ENCODE data around the gene SLC2A6. TPM values are rescaled to one million over a fixed set of nuclear protein-coding genes. Genes with fewer than 3 reads are reported as not detected.

Gene SLC2A6
- polyA plus RNA-seq, 1 of the 3 experiments (the other 2 are of a cell fraction), result 5.2 TPM

DNA sequence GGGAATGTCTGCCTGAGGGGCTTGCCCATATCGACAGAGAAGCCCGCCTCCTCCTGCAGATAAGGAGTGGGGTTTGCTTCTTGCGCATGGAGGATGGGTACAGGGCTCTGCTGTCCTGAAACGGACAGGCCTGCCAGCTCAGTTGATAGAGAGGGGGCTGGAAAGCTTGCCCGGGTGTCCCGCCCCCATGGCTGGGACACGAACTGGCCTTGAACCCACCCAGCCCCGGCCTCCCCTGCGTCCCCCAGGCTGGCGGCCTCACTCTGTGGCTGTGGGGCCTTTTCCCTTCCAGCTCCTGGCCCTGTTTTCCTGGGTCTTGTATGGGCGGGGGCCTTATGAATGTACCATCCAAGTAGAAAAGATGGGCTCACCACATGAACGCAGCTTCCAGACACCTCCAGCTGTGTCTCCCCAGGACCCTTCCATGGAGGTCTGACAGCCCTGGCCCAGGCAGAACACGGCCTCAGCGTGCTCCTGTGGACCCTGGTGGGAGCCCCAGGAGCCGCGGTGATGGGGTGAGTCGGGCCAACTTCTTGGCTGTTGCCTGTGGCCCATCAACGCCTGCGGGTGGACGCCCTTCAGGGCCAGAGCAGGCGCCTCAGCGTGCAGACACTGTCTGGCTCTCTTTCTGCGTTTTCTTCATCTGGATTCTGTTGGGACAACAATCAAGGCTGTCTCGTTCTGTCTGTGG is 15.9 kb upstream of the SLC2A6 start:
- Histone ChIP-seq H3K9ac (no peak overlapping the region), H4K20me1 (ENCODE audit: insufficient read depth) (no peaks in the 10 kb centered on the region), H3K36me3 (replicated peaks in 1 of 2; ENCODE audit: control insufficient read depth in 1 of 2, insufficient read depth in 2 of 2, low read length in 1 of 2) (no peaks in the 10 kb centered on the region), H3K4me2 (no peak overlapping the region), H2AFZ (ENCODE audit: low read depth) (no peak overlapping the region), H3K4me3 (ENCODE audit: low read depth in 2 of 2, low read length in 1 of 2) (no peak overlapping the region), H3K4me1 (ENCODE audit: control insufficient read depth in 1 of 2, insufficient read depth in 2 of 2, low read depth in 1 of 2, low read length in 1 of 2) (peaks cover 0 to 36% of the 10 kb centered on the region in 2 experiments; a peak in 1 of 4 replicates), H3K27me3 (ENCODE audit: insufficient read depth) (no peaks in the 10 kb centered on the region), H3K9me2 (no peaks in the 10 kb centered on the region), H3F3A (replicated peaks; ENCODE audit: insufficient read depth) (no peaks in the 10 kb centered on the region), H3K27ac (ENCODE audit: low read depth in 2 of 2, low read length in 1 of 2) (no peak overlapping the region; a peak in 1 of 4 replicates), H3K9me3 (no peaks in the 10 kb centered on the region), H3K79me2 (ENCODE audit: insufficient read depth) (no peaks in the 10 kb centered on the region)
- no peak for DNase-seq
- CTCF ChIA-PET, result interaction anchor here (1.1 to 3.0 kb wide), 5 partner anchors 8 to 309 kb away, joined by 3 to 20 read pairs (median 4); no protein-coding TSS in a partner anchor
- POLR2A ChIA-PET, result interaction anchor here (0.9 to 1.2 kb wide), 2 partner anchors 17 to 99 kb away, joined by 5 read pairs; partner anchors contain the start of gene SLC2A6
- WGBS (ENCODE audit: low lambda C conversion rate), result 81% methylated on average over 11 of the region's 24 CpGs
- no peak for TF ChIP-seq TEAD4 (IDR thresholded peaks at IDR 0.05; ENCODE audit: borderline replicate concordance, insufficient read depth)
- TF ChIP-seq MXI1 (IDR thresholded peaks at IDR 0.05; ENCODE audit: low read depth, low read length), result no peak
- no peak for TF ChIP-seq CHD2 (IDR thresholded peaks at IDR 0.05; ENCODE audit: low read length, partially characterized antibody)
- no peak for TF ChIP-seq YY1 (IDR thresholded peaks at IDR 0.05; ENCODE audit: low read depth)
- TF ChIP-seq EP300 (IDR thresholded peaks at IDR 0.05; ENCODE audit: borderline replicate concordance in 1 of 2, low read depth in 1 of 2, low read length in 1 of 2), result no peak
- TF ChIP-seq GATA2 (CRISPR knock-in tag; IDR thresholded peaks at IDR 0.05), result no peak
- no peak for TF ChIP-seq RFX5 (IDR thresholded peaks at IDR 0.05; ENCODE audit: low read length)
- no peak for TF ChIP-seq NRF1 (IDR thresholded peaks at IDR 0.05; ENCODE audit: low read depth, low read length)
- TF ChIP-seq FOXM1 (IDR thresholded peaks at IDR 0.05; ENCODE audit: low read depth), result no peak

DNA sequence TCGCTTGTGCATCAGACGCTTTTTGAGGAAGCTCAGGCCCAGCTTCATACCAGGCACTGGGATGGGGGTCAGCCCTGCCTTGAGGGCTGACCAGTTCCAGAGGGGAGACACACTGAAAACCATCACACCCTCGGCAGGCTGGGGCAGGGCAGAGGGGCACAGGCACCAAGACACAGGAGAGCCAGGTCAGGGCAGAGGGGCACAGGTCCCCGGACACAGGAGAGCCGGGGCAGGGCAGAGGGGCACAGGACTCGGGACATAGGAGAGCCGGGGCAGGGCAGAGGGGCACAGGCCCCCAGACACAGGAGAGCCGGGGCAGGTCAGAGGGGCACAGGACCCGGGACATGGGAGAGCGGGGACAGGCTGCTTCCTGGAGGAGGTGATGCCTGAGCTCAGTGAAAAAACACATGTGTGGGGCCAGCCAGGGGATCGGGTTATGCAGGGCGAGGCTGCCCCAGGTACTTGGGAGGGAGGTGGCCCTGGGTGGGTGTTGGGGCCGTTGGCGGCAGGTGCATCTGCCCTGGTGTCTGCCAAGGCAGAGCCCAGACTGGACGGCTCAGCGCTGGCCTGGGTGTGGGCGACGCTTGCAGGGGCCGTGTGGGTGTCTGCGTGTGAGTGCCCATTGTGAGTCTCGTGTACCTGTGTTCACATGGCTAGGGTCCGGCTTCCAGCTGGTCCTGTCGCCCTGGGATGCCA is 15.1 kb upstream of the SLC2A6 start:
- H3K27ac ChIP-seq (ENCODE audit: low read depth in 2 of 2, low read length in 1 of 2), result no peak overlapping the region
- no peak overlapping the region for H3K4me3 ChIP-seq (ENCODE audit: low read depth in 2 of 2, low read length in 1 of 2)
- no peaks in the 10 kb centered on the region for H3K9me3 ChIP-seq
- H3K4me1 ChIP-seq (ENCODE audit: control insufficient read depth in 1 of 2, insufficient read depth in 2 of 2, low read depth in 1 of 2, low read length in 1 of 2), result peaks cover 0 to 36% of the 10 kb centered on the region in 2 experiments; a peak in 1 of 4 replicates
- no peaks in the 10 kb centered on the region for H3K36me3 ChIP-seq (replicated peaks in 1 of 2; ENCODE audit: control insufficient read depth in 1 of 2, insufficient read depth in 2 of 2, low read length in 1 of 2)
- H3K79me2 ChIP-seq (ENCODE audit: insufficient read depth), result no peaks in the 10 kb centered on the region
- H3K9ac ChIP-seq, result no peak overlapping the region
- H3K4me2 ChIP-seq, result no peak overlapping the region
- no peaks in the 10 kb centered on the region for H3K27me3 ChIP-seq (ENCODE audit: insufficient read depth)
- H3K9me2 ChIP-seq, result no peaks in the 10 kb centered on the region
- ChIA-PET POLR2A (no interaction called here), CTCF (interaction anchor here (0.9 to 3.0 kb wide), 5 partner anchors 8 to 308 kb away, joined by 3 to 20 read pairs (median 4); no protein-coding TSS in a partner anchor)
- DNase-seq, result no peak
- no peaks in the 10 kb centered on the region for H4K20me1 ChIP-seq (ENCODE audit: insufficient read depth)
- 84% methylated on average over 21 of the region's 23 CpGs for whole genome bisulfite sequencing (ENCODE audit: low lambda C conversion rate)
- H2AFZ ChIP-seq (ENCODE audit: low read depth), result no peak overlapping the region
- no peaks in the 10 kb centered on the region for H3F3A ChIP-seq (replicated peaks; ENCODE audit: insufficient read depth)
- TF ChIP-seq TCF12 (IDR thresholded peaks at IDR 0.05) (no peak), CHD2 (IDR thresholded peaks at IDR 0.05; ENCODE audit: low read length, partially characterized antibody) (no peak), MXI1 (IDR thresholded peaks at IDR 0.05; ENCODE audit: low read depth, low read length) (no peak), USF1 (IDR thresholded peaks at IDR 0.05; ENCODE audit: borderline replicate concordance, low read depth) (no peak), TAF1 (IDR thresholded peaks at IDR 0.05; ENCODE audit: borderline replicate concordance, low read depth, low read length) (no peak), SIN3A (IDR thresholded peaks at IDR 0.05; ENCODE audit: borderline replicate concordance, low read depth, low read length) (no peak), FOXM1 (IDR thresholded peaks at IDR 0.05; ENCODE audit: low read depth) (no peak), RFX5 (IDR thresholded peaks at IDR 0.05; ENCODE audit: low read length) (no peak), RXRA (IDR thresholded peaks at IDR 0.05; ENCODE audit: borderline replicate concordance, low read depth) (no peak), EP300 (IDR thresholded peaks at IDR 0.05; ENCODE audit: borderline replicate concordance in 1 of 2, low read depth in 1 of 2, low read length in 1 of 2) (no peak), ZBTB33 (IDR thresholded peaks at IDR 0.05; ENCODE audit: borderline replicate concordance, low read depth) (no peak), TEAD4 (IDR thresholded peaks at IDR 0.05; ENCODE audit: borderline replicate concordance, insufficient read depth) (no peak), RCOR1 (IDR thresholded peaks at IDR 0.05; ENCODE audit: low read length) (no peak)
- TF ChIP-seq, protein P1, sequence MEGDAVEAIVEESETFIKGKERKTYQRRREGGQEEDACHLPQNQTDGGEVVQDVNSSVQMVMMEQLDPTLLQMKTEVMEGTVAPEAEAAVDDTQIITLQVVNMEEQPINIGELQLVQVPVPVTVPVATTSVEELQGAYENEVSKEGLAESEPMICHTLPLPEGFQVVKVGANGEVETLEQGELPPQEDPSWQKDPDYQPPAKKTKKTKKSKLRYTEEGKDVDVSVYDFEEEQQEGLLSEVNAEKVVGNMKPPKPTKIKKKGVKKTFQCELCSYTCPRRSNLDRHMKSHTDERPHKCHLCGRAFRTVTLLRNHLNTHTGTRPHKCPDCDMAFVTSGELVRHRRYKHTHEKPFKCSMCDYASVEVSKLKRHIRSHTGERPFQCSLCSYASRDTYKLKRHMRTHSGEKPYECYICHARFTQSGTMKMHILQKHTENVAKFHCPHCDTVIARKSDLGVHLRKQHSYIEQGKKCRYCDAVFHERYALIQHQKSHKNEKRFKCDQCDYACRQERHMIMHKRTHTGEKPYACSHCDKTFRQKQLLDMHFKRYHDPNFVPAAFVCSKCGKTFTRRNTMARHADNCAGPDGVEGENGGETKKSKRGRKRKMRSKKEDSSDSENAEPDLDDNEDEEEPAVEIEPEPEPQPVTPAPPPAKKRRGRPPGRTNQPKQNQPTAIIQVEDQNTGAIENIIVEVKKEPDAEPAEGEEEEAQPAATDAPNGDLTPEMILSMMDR (IDR thresholded peaks at IDR 0.05), result no peak
- TF ChIP-seq, protein P2, sequence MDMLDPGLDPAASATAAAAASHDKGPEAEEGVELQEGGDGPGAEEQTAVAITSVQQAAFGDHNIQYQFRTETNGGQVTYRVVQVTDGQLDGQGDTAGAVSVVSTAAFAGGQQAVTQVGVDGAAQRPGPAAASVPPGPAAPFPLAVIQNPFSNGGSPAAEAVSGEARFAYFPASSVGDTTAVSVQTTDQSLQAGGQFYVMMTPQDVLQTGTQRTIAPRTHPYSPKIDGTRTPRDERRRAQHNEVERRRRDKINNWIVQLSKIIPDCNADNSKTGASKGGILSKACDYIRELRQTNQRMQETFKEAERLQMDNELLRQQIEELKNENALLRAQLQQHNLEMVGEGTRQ (IDR thresholded peaks at IDR 0.05; ENCODE audit: borderline replicate concordance, low read depth, low read length), result no peak

Measured in SK-N-SH (cell line).